NCI-H2196 treated with DMSO at 0.1 percent for 48 hours (cell line): ENCODE data around the gene PRLHR.
A peak's percentile ranks its signal among the peaks of the same experiment; 100 is the strongest.
"Not testable (repeated sequence)": the region's sequence is repeated elsewhere in the genome, so short reads cannot be mapped to it uniquely, and the experiment has no call there.

Experiments used
- DNase-seq: peaks from one replicate; lab custom pipeline; 2025; ENCODE audit not compliant: unreplicated experiment; lab: John Stamatoyannopoulos, UW

PRLHR gene

DNA sequence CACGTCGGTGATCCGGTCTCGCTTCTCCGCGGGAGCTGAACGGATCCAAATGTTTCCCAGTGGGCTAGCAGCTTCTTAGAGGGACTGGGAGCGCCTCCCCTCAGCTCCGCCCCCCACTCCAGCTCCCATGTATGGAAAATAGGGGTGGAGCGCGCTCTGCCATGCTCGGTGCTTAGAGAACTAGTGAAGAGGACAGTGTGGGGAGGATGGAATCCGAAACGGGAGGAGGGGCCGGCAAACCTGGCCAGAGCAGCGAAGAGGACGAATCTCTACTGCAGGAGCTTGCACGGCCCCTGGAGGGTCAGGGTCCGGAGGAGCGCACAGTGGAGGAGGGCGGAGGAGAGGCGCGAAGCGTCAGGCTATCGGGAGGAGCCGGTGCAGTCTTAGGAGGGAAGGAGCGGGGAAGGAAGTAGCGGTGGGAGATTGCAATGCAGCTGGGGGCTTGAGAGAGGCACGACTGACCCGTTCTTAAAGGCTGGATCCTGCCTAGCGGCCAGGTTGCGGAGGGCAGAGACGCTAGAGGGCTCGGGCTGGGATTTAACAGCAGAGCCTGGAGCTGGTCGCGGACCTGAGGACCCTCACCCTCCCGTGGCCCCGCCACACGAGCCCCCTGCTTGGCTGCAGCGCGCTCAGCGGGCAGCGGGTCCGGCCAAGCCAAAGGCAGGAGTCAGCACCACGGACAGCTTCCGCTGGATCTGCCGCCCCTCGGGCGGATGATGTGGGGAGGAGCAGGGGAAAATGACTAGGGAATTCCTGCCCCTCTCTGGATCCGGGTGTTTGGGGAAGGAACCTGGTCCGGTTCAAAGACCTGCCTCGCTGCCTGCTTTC lies at the start of gene PRLHR:
TSS of gene PRLHR (minus strand) at position 51 of the 828 bp plus-strand sequence. CDS start 404 bp downstream, outside the sequence.
- DNase-seq = no peak

DNA sequence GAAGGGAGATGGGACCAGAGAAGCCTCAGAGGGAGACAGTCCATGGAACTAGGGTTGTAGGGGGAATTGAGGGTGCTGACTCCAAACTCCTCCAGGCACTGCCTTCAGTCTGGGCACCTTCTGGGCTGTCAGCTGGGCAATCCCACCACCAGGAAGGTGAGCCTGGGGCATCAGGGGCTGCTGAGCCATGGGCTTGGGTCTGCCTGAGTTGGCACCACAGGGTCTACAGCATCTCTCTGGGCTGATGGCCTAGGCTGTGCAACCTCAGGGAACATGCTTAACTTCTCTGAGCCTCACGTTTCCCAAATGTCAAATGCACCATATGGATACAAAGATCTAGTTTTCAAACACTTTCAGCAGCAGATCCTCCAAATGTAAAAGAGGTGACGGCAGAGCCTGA lies 46.8 kb upstream of the PRLHR start:
- no peak for DNase-seq

DNA sequence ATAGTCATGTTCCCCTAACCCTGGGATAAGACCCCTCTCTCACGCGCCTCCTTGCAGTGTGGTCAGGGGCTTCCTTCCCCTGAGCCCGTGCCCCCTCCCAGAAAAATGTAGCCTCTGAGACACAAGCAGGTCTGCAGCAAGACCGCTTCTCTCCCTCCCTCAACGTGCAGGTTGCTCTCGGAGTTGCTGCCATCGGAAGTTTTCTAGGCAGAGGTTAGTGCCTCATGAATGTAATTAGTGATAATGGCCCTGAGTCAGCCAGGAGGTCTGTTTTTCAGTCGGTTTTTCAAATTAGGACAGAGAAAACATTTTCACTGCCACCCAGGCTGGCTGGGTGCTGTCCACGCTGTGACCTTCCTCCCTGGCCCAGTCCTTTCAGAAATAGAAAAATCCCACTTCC lies 43.2 kb upstream of the PRLHR start:
- DNase-seq = no peak

DNA sequence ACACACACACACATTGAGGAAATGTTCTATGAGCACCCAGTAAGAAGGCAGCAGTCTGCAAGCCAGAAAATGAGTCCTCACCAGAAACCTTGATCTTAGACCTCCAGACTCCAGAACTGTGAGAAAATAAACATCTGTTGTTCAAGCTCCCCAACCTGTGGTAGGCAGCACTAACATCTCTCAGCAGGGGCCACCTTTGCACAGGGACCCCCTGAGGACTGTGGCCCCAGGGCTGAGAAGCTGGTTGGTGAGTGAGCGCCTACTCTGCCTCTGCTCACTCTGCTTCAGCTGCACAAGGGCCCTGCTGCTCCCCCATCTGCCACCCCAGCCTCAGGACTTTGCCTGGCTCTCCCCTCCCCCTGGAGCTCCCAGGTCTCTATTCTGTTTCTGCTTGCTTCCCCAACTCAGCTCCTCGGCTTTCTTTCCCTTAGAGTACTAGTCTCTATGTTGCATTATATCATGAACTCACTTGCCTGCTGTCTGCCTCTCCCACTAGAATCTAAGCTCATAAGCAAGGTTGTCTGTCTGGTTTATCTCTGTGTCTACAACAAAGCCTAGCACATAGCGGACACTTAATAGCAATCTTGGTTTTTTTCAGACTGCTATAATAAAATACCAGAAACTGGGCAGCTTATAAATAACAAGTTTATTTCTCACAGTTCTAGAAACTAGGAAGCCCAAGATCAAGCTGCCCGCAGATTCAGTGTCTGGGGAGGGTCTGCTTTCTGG lies 40.4 kb upstream of the PRLHR start:
- no peak for DNase-seq

DNA sequence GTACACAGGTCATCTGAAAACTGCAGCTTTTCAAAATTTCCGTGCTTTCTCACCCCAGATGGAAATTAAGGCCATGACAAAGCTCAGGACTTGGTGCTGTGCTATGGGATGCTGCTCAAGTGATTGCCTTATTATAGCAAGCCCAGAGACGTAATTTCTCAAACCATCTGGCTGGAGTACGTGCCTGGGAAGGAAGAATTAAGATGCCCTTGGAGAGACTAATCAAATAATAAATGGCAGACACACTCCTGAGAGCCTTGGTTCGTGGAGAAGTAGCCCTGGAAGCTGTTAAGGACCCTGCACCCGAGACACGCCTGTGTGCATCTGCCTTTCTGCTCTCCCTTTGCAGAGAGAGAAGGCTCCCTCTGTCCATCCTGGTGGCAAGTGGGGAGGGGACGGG lies 38.3 kb upstream of the PRLHR start:
- DNase-seq = no peak

DNA sequence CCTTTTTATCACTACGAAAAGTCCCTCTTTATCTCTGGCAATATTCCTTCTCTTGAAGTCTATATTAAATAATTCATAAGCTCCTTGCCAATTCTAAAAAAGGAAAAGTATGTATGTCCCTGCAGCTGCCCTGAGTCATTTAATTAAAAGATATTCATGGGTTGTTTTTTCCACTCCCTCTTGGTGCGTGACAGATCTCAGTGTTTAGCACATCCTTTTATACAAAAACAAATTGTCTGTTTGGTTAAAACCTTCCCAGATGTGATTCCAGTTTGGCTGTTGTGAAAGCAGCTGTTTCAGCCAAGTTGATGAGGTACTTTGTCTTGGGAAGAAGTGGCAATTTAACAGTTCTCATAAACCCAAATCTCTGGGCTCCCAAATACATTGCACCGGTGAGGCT lies 33.8 kb upstream of the PRLHR start:
- no peak for DNase-seq

DNA sequence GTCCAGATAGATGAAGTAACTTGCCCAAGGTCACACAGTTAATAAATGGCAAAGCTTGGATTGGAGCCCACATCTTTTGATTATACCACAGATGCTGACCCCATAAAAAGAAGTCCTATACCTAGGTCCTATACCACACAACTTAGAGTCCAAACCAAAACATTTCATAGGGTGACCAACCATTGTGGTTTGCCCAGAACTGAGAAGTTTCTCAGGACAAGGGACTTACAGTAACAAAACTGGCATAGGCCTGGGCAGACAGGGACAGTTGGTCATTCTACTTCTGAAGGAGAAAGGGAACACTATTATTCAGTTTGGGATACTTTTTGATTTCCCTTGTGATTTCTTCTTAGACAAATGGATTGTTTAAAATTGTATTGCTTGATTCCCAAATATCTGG lies 32.9 kb upstream of the PRLHR start:
- DNase-seq = no peak

DNA sequence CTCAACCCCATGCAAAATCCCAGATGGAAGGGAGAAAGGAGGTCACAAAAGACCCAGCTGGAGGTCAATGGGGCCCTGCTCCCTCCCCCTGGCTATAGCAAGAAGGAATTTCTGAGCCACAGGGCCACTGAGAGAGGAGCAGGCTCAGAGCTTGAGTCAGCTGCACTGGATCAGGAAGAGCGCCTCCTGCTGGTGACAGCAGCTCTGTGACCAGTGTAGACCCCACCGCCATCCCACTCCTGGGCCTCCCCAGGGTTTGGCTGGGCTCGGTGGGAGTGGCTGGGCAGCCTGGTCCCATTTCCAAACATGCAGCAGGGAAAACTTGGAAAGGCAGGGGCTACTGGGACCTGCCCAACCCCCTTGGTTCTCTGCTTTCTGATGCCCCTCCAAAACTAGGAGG lies 31.5 kb upstream of the PRLHR start:
- no peak for DNase-seq

DNA sequence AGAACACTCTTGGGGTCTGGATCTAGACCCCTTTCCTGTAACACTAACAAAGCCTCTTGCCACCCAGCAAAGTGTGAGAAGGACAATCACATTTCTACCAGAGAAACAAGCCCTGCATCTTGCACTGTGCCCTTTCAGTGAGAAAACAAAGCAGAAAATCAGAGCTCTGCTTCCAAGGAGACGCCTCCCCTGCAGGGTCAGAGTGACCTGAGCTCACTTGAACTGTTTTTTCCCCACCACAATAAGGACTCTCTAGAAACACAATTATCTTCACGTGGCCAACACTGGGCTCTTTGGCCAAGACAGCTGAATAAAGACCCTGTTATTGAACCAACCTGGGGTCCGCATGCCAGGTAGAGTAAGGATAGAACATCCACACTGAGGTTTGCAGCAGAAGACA lies 30.1 kb upstream of the PRLHR start:
- DNase-seq = no peak

DNA sequence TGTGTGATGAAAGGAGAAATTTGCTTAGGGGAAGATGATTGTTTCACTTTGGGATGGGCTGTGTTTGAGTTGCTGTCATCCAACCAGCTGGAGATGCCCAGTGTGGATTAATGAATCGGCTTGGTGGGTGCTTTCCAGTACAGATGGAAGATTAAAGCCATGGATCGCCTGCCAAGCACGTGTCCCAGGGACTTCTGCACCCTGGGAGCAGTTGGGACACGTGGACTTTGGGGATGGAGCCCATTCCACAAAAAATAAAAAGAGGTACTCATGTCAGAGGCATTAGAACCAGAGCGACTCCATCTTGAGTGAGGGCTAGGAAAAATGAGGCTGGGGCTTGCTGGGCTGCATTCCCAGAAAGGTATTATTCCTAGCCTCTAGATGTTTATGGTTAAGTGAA lies 29.3 kb upstream of the PRLHR start:
- no peak for DNase-seq

DNA sequence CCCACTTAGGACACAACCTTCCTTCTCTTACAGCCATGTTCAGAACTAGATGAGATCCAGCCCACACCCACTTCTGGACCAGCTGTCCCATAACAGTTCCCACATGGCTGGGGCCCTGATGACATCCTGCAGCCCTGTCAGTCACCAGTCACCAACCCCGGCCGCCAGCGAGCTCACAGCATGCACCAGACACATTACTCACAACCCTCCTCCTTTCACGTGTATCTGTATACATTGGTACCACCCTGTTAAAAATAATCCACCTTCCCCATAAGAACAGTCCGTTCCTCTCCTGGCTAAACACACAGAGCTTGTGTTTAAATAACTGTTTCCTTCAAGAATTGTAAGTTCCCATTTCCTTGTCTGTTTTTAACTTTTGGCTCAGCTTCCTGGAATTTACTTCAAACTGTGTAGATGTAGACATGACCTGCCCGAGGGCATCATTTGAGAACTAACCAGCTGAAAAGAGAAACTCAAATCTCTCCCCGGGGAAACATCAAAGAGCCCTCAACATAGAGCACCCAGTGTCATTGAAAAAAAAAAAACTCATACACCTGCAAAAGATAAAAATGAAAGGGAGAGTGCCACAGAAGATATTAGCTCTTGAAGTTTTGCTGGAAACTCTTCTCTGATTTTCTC lies 26.0 kb upstream of the PRLHR start:
- DNase-seq = no peak

DNA sequence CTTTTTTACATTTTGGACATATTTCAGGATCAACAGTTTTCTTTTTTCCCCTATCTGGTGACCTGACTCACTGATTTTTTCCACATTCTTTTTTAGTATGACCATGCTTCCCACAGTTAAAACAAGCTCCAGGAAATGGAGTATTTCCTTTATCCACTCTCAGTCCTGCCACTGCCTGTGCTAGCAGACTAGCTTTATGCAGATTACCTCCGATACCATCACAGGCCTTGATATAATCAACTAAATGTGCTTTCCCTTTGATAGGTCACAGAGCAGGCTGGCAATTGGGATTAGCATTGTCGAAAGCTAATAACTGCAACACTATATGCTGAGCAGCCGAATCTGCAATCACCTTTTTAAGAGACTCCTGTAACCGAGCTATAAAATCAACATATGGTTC lies 18.4 kb upstream of the PRLHR start:
- DNase-seq = not testable (repeated sequence)

DNA sequence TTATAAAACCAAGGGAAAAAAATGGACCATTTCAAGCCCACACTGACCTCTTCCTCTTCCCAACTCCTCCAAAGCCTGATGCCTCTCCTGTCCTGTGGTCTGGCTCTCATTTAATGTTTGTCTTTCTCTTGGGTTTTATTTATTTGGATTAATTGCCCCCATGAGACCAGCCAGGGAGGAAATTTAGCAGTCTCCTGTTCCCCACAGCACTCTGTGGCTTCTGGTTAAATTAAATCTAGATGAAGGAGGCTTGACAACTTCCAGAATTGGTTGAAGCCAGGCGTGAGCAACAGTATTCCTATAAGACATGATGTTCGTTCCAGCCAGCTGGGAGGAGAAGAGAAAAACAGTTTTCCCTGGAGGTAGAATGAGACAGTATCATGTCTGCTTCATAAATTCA lies 15.1 kb upstream of the PRLHR start:
- DNase-seq = no peak

DNA sequence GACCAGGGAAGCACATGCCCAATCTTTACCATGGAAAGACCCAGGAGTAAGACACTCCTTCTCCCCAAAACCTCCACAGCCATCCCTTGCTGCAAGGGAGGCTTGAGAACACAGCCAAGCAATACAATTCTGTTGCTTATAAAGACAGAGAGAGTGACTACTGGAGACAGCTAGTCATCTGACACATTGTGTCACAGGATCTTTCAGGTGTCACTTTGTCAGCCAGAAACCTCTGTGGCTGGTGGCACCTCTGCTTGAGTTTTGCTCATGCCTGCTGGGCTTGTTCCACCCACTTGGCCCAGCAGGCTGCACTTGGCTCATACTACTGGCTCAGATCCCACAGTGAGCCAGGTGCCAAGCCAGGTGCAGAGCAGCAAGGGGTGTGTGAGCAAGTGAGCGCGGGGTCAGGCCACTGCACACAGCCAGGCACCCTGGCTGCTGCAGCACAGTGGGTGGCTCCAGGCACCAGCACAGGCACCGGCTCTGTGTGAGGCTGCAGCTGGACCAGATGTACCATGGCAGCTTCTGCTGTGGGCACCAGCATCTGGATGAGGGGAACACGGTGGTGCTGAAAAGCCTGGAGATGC lies 12.4 kb upstream of the PRLHR start:
- DNase-seq = no peak

DNA sequence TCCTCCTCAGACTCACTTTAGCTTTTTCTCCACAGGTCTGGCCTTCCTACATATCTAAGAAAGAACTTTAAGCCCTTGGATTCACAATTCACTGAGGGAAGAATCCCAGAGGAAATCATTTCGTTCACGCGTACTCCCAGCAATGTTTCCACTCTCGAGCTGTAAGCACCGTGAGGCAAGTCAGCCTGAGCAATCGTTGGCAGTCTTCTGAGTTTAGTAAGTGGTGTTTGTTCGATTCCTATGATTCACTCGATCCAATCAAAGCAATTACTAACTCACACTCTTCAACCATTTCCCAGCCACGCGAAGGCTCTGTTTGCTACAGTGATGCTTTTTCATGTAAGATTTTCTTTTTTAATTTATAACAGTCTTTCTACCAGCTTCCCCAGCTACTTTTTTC lies 10.2 kb upstream of the PRLHR start:
- DNase-seq = no peak

DNA sequence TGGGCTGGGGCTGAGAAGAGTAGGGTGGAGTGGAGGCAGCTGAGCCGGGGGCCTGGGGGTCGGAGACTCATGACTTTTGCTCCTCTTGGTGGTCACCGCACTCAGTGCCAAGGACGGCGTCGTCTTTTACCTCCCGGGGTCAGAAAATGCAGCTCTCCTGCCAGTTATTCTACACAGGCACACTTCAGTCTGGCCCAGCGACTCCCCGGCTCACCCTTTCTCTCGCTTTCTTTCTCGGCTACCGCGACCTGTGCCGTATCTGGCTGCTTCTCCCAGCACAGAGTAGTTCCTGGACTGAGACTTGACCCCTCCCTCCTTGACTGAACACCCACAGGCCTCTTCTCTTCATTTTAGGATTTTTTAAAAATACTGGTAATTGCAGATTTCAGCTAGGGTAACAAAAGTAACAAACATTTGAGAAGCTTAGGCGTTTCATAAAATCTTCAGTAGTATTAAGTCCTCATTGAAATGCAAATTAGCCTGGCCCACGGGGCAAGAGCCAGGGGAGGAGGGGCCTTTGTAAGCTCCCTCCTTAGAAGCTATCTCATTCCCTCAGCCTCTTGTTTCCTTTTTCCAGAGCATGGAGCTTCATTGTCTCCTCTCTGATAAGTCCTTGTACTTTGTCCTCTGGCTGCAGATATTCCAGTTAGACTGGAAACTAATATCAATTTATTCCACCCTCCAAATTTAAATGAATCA lies 1.1 kb upstream of the PRLHR start:
- no peak for DNase-seq

DNA sequence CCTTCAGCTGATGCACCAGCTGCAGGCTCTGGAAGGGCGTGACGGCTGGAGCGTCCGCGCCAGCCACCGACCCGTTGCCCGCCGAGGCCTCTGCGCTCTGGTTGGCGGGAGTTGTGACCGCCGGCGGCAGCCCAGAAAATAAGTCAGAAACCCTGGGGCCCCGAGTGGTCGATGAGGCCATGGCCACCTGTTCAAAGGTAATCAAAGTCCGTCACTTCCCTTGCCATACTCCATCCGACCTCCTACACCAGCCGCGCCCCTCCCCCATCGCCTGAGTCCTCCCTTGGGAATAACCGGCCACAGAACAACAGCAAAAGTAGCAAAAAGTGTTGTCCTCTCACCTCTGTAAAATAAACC lies 406 bp downstream of the PRLHR start:
- no peak for DNase-seq

DNA sequence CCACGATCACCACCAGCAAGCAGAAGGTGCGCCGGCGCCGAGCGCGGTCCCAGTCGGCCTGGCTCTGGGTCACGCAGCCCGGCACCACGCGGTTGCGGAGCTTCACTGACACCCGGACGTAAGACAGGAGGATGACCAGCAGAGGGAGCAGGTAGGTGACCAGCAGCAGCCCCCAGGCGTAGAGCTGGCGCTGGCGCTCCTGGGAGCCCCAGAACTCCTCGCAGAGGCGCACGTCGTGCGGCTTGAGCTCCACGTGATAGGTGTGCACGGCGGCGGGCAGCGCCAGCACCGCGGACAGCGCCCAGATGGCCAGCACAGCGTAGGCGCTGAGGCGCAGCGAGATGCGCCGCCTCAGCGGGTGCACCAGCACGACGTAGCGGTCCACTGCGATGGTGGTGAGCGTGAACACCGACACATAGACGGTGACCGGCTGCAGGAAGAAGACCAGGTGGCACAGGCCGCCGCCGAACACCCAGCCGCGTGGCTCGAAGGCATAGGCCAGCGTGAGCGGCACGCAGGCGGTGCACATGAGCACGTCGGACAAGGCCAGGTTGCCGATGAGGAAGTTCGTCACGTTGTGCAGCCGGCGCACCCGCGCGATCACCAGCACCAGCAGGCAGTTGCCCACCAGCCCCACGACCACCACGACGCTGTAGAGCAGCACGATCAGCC lies 920 bp downstream of the PRLHR start:
- no peak for DNase-seq

DNA sequence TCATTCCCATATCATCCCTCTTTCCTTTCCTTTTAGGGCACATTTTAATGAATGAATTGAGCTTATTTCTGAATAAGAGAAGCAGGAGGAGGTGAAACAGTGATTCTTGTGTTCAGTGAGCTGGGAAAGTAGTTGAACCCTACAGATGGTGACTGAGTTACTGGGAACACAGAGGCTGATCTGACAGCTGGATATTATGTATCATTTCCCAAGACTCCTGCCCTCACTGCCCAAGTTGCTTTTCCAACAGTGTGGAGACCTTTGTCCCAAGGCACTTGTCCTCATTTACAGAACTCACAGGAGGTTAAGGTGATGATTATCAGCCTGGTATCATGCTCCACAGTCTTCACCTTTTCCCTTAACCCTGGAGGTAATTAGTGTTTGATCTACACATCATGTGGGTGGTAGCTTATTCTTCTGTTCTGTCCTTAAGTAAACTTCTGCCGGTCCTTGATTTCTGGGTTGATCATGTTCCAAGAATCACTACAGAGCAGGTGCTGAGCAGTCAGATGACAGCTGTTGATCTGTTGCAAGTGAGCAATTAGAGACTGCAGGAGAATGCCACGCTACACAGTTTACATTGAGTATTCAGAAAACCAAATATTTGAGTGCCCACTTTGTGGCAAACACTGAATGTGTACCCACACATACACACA lies 2.6 kb downstream of the PRLHR start:
- DNase-seq = peak; percentile 74

DNA sequence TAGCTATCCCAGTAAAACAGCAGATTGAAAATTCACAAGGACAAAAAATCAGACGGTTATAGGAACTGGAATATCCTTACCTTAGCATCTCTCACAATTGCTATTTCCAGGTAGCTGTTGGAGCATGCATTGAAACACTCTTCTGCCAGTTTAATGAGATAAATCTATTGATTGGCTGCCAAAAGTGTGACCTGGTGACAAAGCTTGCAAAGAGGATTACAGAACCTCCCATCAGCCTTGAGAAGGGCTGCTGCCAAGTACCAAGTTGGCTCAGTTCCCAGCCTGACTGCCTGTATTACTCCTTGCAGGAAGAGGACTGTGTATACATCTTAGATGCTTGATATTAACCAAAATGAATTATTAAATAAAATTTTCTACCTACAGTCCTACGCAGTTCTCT lies 5.1 kb downstream of the PRLHR start:
- peak; percentile 75 for DNase-seq
